Fibroblast of skin of left quadriceps (primary cell): ENCODE data around the gene PHLPP1.

Source experiments
- DNase-seq, 2 experiments: peaks; one replicate each; pipeline ENCODE4 v3.0.0-alpha.2; 2013; ENCODE audit warnings: low read depth in 2 of 2

The PHLPP1 gene

GRCh38 chr18:63002803-63003445 lies 287.6 kb downstream of the PHLPP1 start:
- DNase-seq: no peak

- DNase-seq: no peak
Measured at GRCh38 chr18:63003899-63004298, 288.6 kb downstream of the PHLPP1 start.

DNA sequence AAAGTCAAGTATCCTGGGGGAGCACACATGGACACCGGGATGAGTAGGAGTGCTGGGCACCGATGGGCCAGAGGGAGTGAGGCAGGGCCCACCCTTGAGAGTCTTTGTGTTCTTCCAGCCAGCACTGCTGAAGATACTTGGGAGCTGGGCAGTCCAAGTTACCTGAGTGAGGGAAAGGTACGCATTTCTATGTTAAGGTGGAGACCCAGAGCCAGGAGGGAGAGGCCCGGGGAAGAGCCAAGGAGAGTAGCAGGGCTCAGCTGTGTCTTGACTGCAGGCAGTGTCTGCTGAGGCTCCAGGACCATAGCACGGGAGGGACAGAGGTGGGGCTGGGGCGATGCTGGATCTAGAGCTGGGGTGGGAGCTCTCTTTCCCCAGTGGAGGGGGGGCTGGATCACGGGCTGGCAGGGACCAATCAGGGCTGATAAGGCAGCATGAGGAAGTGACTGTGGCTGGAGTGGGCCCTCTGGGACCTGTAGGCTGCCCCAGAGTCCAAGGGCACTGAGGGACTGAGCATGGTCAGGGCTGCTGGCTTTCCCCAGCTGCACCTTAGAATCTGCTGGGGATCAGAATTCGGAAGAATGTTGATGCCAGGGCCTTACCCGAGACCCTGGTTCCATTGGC lies 289.2 kb downstream of the PHLPP1 start:
- no peak for DNase-seq

GRCh38 chr18:63005306-63005705 lies 290.0 kb downstream of the PHLPP1 start:
- no peak for DNase-seq

GRCh38 chr18:63007231-63007630 lies 291.9 kb downstream of the PHLPP1 start:
- DNase-seq: no peak

GRCh38 chr18:63016270-63016669 lies 300.9 kb downstream of the PHLPP1 start:
- DNase-seq: peak; percentile 23 to 42

DNA sequence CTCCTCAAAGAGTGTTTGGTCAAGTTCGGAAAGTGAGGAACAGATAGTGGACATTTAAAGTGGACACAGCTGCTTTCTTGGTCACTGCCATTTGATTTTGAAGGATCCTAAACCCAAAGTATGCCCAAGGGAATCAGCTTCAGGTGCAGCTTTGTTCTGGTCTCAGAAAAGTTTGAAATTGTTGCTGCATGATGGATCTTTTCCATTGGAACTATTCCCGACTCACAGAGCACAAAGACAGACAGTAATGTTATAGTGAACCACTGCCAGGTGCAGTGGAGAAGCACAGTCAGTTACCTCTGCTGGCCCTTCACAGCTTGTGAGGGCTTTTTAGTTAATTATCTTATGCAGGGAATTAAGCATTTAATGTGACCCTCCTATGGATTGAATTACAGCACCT lies 301.7 kb downstream of the PHLPP1 start:
- no peak for DNase-seq

GRCh38 chr18:63017977-63018376 lies 302.6 kb downstream of the PHLPP1 start:
- no peak for DNase-seq

GRCh38 chr18:63022429-63023022 lies 307.2 kb downstream of the PHLPP1 start:
- DNase-seq: no peak

DNA sequence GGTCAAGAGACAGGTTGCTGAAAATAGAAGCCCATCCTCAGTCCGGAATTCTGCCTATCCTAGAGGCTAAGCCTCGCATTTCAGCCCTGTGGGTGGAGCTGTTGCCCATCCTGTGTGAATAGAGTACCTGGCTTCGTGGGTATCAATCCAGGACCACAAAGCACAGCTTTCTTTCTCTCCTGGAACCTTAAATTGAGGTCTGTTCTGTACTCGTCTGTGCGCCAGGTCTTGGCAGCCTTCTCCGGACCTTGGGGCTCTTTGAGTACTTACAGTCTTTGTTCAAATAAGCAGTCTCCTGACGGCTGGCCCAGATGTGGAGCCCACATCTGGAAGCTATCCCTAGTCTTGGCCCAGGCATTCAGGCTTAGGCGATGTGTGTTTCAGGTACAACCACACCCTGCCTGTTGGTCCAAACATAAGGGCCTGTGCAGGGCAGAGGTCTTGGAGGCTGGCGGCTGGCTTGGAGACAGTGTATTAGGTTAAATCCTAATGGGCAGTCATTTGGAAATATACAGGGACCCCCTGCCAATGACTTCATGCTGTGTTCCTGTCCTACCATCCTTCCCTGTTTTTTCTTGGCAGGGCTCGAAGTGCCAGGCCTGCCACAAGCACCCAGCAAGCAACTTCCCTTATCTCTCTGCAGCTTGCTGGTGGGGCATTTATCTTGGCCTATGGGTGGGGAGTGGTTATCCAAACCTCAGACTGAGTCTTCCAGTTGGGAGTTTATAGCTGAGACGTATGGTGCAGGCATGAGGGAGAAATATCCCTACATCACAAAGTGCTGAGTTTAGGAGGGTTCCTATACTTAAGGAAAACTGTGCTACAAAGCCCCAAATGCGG lies 310.1 kb downstream of the PHLPP1 start:
- no peak for DNase-seq

GRCh38 chr18:63028380-63028779 lies 313.0 kb downstream of the PHLPP1 start:
- DNase-seq: no peak
